ENCODE results near the gene AMELX. TPM values are rescaled to one million over a fixed set of nuclear protein-coding genes. Genes with fewer than 3 reads are reported as not detected.

Gene AMELX
- polyA plus RNA-seq, 2 of the 4 experiments (the other 2 are of a cell fraction): not detected

DNA sequence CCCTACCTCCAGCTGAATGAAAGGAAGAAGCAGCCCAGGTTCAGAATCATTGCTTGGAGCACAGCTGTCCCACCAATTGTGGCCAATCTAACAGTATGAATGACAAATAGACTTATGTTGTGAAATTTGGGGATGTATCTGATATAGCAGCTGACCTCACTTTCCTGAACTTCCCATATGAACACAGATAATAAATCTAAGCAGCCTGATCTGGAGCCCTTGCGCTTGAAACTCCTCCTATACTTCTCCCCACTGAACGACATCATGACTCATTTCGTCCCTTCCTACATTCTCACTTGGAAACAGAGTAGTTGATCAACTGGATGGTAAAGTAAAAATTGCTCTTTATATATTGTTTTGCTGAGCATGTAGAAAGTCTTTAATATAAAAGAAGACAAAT lies 24.2 kb upstream of the AMELX start:
- Histone ChIP-seq H3K9me3 (no peaks in the 10 kb centered on the region), H3K4me2 (no peak overlapping the region), H3K4me3 (no peak overlapping the region), H3K27ac (no peak overlapping the region), H3K4me1 (no peaks in the 10 kb centered on the region; the same call in 2 of the 3 replicates)
- CTCF ChIA-PET: no interaction called here
- 57% methylated on average over 3 of the region's 3 CpGs for WGBS (ENCODE audit: missing lambda C conversion rate)
- DNase-seq (ENCODE audit: low read depth in 1 of 2, low spot score in 1 of 2): no peak
- TF ChIP-seq JUN (IDR thresholded peaks at IDR 0.05): no peak
- no peak for TF ChIP-seq HES2 (IDR thresholded peaks at IDR 0.05)
- TF ChIP-seq MAZ (IDR thresholded peaks at IDR 0.05; ENCODE audit: borderline replicate concordance, low read depth, low read length): no peak
- no peak for TF ChIP-seq RCOR1 (IDR thresholded peaks at IDR 0.05; ENCODE audit: low read depth, low read length)
- TF ChIP-seq KDM5A (IDR thresholded peaks at IDR 0.05): no peak
- TF ChIP-seq HOXB5 (CRISPR knock-in tag; IDR thresholded peaks at IDR 0.05): no peak
- no peak for TF ChIP-seq ZFP36 (IDR thresholded peaks at IDR 0.05; ENCODE audit: borderline replicate concordance, partially characterized antibody)
- TF ChIP-seq REST (IDR thresholded peaks at IDR 0.05): no peak
- no peak for TF ChIP-seq KDM1A (IDR thresholded peaks at IDR 0.05; ENCODE audit: low read depth)
- TF ChIP-seq TFCP2L1 (CRISPR knock-in tag; IDR thresholded peaks at IDR 0.05): no peak
- TF ChIP-seq GATA3 (IDR thresholded peaks at IDR 0.05; ENCODE audit: borderline replicate concordance): no peak
- no peak for TF ChIP-seq ESRRA (IDR thresholded peaks at IDR 0.05; ENCODE audit: borderline replicate concordance, low read length)
- TF ChIP-seq ATOH8 (CRISPR knock-in tag; IDR thresholded peaks at IDR 0.05; ENCODE audit: low read depth): no peak
- no peak for FAIRE-seq
- no peak for ATAC-seq
- POLR2A ChIA-PET: no interaction called here

- WGBS (ENCODE audit: missing lambda C conversion rate): 57% methylated on average over 3 of the region's 3 CpGs
- Histone ChIP-seq H3K4me2 (no peak overlapping the region), H3K4me3 (no peak overlapping the region), H3K9me3 (no peaks in the 10 kb centered on the region), H3K4me1 (no peaks in the 10 kb centered on the region; the same call in 2 of the 3 replicates), H3K27ac (no peak overlapping the region)
- ChIA-PET CTCF (no interaction called here), POLR2A (no interaction called here)
- TF ChIP-seq, protein P1, sequence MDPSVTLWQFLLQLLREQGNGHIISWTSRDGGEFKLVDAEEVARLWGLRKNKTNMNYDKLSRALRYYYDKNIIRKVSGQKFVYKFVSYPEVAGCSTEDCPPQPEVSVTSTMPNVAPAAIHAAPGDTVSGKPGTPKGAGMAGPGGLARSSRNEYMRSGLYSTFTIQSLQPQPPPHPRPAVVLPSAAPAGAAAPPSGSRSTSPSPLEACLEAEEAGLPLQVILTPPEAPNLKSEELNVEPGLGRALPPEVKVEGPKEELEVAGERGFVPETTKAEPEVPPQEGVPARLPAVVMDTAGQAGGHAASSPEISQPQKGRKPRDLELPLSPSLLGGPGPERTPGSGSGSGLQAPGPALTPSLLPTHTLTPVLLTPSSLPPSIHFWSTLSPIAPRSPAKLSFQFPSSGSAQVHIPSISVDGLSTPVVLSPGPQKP (IDR thresholded peaks at IDR 0.05; ENCODE audit: low read depth, low read length): no peak
- TF ChIP-seq HES2 (IDR thresholded peaks at IDR 0.05): no peak
- no peak for TF ChIP-seq SMC3 (IDR thresholded peaks at IDR 0.05)
- TF ChIP-seq BCL3 (IDR thresholded peaks at IDR 0.05): no peak
- no peak for TF ChIP-seq HOXB5 (CRISPR knock-in tag; IDR thresholded peaks at IDR 0.05)
- TF ChIP-seq TP53 (CRISPR knock-in tag; IDR thresholded peaks at IDR 0.05): no peak
- TF ChIP-seq EHMT2 (IDR thresholded peaks at IDR 0.05; ENCODE audit: low read depth): no peak
- no peak for TF ChIP-seq RFX5 (IDR thresholded peaks at IDR 0.05)
- TF ChIP-seq JUNB (IDR thresholded peaks at IDR 0.05): no peak
- TF ChIP-seq HOXA7 (CRISPR knock-in tag; IDR thresholded peaks at IDR 0.05): no peak
- TF ChIP-seq NFE2L2 (conservative IDR thresholded peaks at IDR 0.05; ENCODE audit: low read length): no peak
- TF ChIP-seq HEYL (CRISPR knock-in tag; IDR thresholded peaks at IDR 0.05): no peak
- no peak for TF ChIP-seq HDAC2 (IDR thresholded peaks at IDR 0.05)
- no peak for TF ChIP-seq KDM5A (IDR thresholded peaks at IDR 0.05)
- no peak for TF ChIP-seq CHD4 (IDR thresholded peaks at IDR 0.05; ENCODE audit: borderline replicate concordance)
- no peak for TF ChIP-seq SREBF2 (IDR thresholded peaks at IDR 0.05)
- TF ChIP-seq ZNF302 (CRISPR knock-in tag; IDR thresholded peaks at IDR 0.05): no peak
- DNase-seq (ENCODE audit: low read depth in 1 of 2, low spot score in 1 of 2): no peak
- ATAC-seq: no peak
- no peak for FAIRE-seq
Measured at GRCh38 chrX:11269996-11270395, 23.2 kb upstream of the AMELX start.

All from A549 (cell line).